Uterus (tissue), 4 donors: ENCODE measurements around the gene QSOX1. TPM values are rescaled to one million over a fixed set of nuclear protein-coding genes. Genes with fewer than 3 reads are reported as not detected.
A peak's percentile ranks its signal among the peaks of the same experiment; 100 is the strongest.

Experiments
- DNase-seq, 2 donors: peaks; one replicate each; pipeline ENCODE4 v3.0.0-alpha.2; 2019 to 2020
- H3K27ac ChIP-seq, 2 donors: fragments of 200-600 bp; sonication (generic); 1 replicate in 1 of 2; 2 replicates in 1 of 2; pipeline ENCODE4 v1.5.1; 2016 to 2018
- H3K27me3 ChIP-seq, 2 donors: fragments of 200-600 bp; sonication (generic); one replicate each; pipeline ENCODE4 v1.5.1; 2018 to 2019; ENCODE audit warnings: control low read depth in 1 of 2
- H3K36me3 ChIP-seq, 2 donors: fragments of 200-600 bp; sonication (generic); one replicate each; pipeline ENCODE4 v1.5.1; 2019; ENCODE audit warnings: control low read depth in 1 of 2
- H3K4me1 ChIP-seq, 2 donors: fragments of 200-600 bp; sonication (generic); one replicate each; pipeline ENCODE4 v1.5.1; 2018 to 2019; ENCODE audit warnings: control low read depth in 1 of 2
- H3K4me3 ChIP-seq, 2 donors: fragments of 200-600 bp; sonication (generic); 1 replicate in 1 of 2; 2 replicates in 1 of 2; pipeline ENCODE4 v1.5.1; 2018 to 2019; ENCODE audit warnings: mild to moderate bottlenecking in 1 of 2
- H3K9me3 ChIP-seq, 2 donors: fragments of 200-600 bp; sonication (generic); one replicate each; pipeline ENCODE4 v1.5.1; 2019; ENCODE audit warnings: control low read depth in 1 of 2
- POLR2A ChIP-seq, 2 donors: fragments of 450-650 bp; IDR thresholded peaks; one replicate each; pipeline ENCODE4 v1.6.1; 2016; ENCODE audit warnings: antibody characterized with exemption in 2 of 2, mild to moderate bottlenecking in 1 of 2, moderate library complexity in 1 of 2
- intact Hi-C: fragments of 100-400 bp; cut with DNase I; formaldehyde crosslinking; loops from one replicate; pipeline ENCODE4 v1.15.1; 2023; ENCODE audit warnings: low total_unique reads
- total RNA-seq, 4 donors: library from RNA; depleted of rRNA in 3 of 4; stranded (reverse); fragments of >200 nt in 3 of 4; gene quantifications; one replicate each; pipeline versions ENCODE4 v1.1.0 to v1.2.4, GENCODE V29; 2014 to 2023
- TF ChIP-seq, protein P1 (sequence below), 4 experiments: fragments of 200-600 bp in 2 of 4; fragments of 450-650 bp in 2 of 4; sonication (generic) in 2 of 4; IDR thresholded peaks; one replicate each; pipeline ENCODE4 v1.5.1; 2016 to 2019; ENCODE audit warnings: antibody characterized with exemption in 4 of 4, mild to moderate bottlenecking in 2 of 4, moderate library complexity in 1 of 4
- donor health status: DM: yes; HTN: yes; CAD: no.

Gene QSOX1
- total RNA-seq, 4 donors from 2014 or later = 18.2 to 96.8 (median 57.7) TPM

DNA sequence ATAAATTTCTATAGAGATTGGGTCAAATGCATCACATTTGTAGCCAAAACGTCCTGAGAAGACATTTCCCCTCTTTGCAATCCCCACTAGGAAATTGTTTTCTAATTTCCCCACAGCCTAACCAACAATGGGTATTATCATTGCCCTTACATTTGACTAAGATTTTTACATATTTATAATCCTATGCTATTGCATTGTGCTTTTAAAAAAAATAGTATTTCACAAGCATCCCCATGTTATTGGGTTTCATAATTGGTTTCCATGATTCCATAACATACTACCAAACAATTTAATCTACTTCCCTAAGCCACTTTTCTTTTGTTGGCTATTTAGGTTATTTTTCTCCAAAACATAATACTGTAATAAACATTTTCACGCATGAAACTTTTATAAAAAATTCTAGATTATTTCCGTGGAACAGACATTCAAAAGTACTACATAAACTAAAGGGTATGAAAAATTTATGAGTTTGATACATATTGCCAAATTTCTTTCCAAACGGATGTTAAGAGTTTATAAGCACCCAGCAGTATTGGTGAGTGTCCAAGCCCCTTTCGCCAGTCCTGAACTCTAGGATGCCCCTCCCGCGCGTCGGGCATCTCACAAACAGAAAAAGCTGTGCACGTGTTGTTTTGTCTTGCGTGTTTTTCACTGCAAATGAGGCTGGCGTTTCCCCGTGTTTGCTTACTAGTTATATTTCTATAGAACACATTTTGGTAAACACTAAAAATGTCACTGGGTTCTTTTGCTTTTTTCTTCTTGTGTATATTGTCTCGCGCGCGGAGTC, 73.4 kb downstream of the QSOX1 start:
- no peak for DNase-seq
- peaks cover 33 to 46% of the 10 kb centered on the region in 2 donors for H3K27me3 ChIP-seq
- TF ChIP-seq, protein P1, sequence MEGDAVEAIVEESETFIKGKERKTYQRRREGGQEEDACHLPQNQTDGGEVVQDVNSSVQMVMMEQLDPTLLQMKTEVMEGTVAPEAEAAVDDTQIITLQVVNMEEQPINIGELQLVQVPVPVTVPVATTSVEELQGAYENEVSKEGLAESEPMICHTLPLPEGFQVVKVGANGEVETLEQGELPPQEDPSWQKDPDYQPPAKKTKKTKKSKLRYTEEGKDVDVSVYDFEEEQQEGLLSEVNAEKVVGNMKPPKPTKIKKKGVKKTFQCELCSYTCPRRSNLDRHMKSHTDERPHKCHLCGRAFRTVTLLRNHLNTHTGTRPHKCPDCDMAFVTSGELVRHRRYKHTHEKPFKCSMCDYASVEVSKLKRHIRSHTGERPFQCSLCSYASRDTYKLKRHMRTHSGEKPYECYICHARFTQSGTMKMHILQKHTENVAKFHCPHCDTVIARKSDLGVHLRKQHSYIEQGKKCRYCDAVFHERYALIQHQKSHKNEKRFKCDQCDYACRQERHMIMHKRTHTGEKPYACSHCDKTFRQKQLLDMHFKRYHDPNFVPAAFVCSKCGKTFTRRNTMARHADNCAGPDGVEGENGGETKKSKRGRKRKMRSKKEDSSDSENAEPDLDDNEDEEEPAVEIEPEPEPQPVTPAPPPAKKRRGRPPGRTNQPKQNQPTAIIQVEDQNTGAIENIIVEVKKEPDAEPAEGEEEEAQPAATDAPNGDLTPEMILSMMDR (IDR thresholded peaks at IDR 0.05) = no peak
- no peak for TF ChIP-seq POLR2A (IDR thresholded peaks at IDR 0.05)
- intact Hi-C loops = no loop called here
- H3K4me1 ChIP-seq = peaks cover 0 to 21% of the 10 kb centered on the region in 2 donors
- H3K4me3 ChIP-seq = no peak overlapping the region
- no peak overlapping the region for H3K27ac ChIP-seq
- no peaks in the 10 kb centered on the region for H3K36me3 ChIP-seq
- H3K9me3 ChIP-seq = no peaks in the 10 kb centered on the region

DNA sequence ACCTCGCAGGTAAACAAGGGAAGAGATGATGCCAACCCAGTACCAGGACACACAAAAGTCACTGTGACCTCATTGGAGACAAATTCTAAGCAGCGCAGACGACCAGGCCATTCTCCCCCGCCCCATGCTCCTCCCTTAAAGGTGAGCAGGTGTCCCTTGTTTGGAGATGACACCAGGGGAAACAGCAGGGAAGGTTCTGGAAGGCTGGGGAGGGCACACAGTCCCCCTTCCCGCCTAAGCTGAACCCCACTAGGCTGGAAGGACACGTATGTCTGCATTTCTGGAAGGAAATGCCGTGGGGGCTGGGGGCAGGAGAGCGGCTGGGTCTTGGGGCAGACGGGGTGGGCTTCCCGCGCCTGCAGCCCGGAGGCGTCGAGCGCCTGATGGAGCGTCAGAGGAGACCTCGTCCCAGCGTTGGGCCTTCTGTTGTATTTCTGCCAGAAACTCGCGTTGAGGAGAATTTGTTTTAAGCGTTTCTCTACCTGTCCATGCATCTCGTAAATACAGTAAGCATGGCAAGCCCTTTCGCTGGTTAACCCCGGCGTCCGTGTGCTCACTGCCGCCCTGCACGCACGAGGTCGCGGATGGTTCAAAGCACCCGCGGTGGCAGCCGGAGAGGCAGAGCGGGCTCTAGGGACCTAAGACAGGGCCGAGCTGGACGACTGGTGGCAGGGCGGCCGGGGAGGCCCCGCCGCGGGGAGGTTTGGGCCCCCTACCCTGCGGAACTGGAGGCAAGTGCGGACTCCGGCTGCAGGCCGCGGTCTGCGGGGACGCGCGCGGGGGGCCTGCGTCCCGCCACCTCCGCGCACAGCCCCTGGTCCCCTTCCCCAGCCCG, 74.2 kb downstream of the QSOX1 start:
- Histone ChIP-seq H3K27me3 (peaks cover 41 to 54% of the 10 kb centered on the region in 2 donors), H3K9me3 (no peaks in the 10 kb centered on the region), H3K36me3 (no peaks in the 10 kb centered on the region), H3K4me1 (peaks cover 0 to 21% of the 10 kb centered on the region in 2 donors), H3K27ac (no peak overlapping the region), H3K4me3 (peak overlapping the region in 1 of 2 donors; percentile 44)
- TF ChIP-seq, protein P1 (IDR thresholded peaks at IDR 0.05) = no peak
- DNase-seq = no peak
- intact Hi-C loops = no loop called here

DNA sequence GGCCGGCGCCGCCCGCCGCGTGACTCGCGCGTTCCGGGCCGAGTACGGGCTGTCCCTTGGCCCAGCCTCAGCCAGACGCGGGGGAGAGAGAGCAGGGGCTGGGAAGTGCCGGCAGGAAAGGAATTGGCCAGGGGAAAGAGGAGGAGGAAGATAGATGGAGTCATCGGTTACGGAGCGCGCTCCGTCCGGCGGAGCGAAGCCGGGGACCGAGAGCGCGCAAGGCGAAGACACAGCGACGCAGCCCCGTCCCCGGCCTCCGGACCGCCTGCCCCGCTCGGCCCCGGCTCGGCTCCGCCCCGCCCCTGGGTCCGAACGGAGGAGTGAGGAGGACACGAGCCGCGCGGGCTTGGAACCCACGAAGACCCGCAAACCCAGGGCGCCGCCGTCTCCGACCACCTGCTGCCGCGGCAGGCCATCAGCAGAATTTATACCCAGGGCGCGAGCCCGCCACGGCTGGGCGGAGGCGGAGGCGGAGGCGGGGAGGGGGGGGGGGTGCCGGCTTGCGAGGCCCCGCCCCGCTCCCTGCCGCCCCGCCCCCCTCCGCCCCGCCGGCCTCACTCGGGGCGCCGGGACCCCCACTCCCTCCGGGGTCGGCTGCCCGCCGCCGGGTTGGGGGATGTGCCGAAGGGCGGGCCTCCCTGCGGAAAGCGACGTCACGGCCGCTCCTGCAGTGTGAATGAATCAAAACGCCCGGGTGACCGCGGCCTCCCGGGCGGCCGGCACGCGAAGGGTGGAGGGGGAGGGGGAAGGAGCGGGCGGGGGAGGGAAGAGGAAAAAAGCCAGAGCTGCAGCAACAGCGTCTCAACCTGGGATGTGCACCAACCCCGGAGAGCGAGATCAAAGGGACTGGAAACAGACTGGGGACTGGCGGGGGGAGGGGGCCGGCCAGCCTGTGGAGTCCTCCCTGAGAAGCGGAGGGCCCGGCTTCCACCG, 75.1 kb downstream of the QSOX1 start, which contains the start of gene LHX4:
TSS of gene LHX4 (plus strand) at position 782 of the 933 bp plus-strand sequence. CDS start 266 bp downstream, outside the sequence.
- intact Hi-C loops = no loop called here
- Histone ChIP-seq H3K27me3 (peaks cover 43 to 63% of the 10 kb centered on the region in 2 donors), H3K4me3 (peak within 1 kb of the TSS; percentile 12 to 44), H3K36me3 (no peaks in the 10 kb centered on the region), H3K9me3 (no peaks in the 10 kb centered on the region), H3K4me1 (peaks cover 0 to 26% of the 10 kb centered on the region in 2 donors), H3K27ac (no peak within 1 kb of the TSS)
- TF ChIP-seq POLR2A (IDR thresholded peaks at IDR 0.05) = no peak
- TF ChIP-seq, protein P1 (IDR thresholded peaks at IDR 0.05) = no peak
- DNase-seq = peak; percentile 29 to 47

DNA sequence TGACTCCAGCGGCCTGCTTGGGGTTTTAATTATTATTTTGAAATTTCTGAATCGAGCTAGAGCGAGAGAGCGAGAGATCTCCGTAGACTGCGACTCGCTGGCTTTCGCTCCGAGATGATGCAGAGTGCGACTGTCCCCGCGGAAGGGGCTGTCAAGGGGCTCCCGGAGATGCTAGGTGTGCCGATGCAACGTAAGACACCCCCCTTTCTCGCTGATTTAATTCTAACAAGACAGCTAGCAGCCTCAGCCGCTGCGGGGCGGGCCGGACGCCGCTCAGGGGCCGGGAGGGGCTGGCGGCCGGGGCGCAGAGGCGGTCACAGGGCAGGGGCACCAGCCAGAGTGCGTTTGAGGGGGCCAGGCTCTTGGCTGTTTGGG, 75.7 kb downstream of the QSOX1 start:
- Histone ChIP-seq H3K36me3 (no peaks in the 10 kb centered on the region), H3K4me1 (peaks cover 0 to 31% of the 10 kb centered on the region in 2 donors), H3K27me3 (peaks cover 46 to 70% of the 10 kb centered on the region in 2 donors), H3K27ac (no peak overlapping the region), H3K4me3 (peak overlapping the region; percentile 12 to 44), H3K9me3 (no peaks in the 10 kb centered on the region)
- intact Hi-C loops = no loop called here
- TF ChIP-seq, protein P1 (IDR thresholded peaks at IDR 0.05) = no peak
- TF ChIP-seq POLR2A (IDR thresholded peaks at IDR 0.05) = no peak
- no peak for DNase-seq
